GM12801 (cell line): ENCODE results near the gene ATRIP.

Experiments
- TF ChIP-seq, protein P1 (sequence below): IDR thresholded peaks from one replicate; pipeline ENCODE4 v1.5.1; 2011; ENCODE audit warnings: control low read depth; ENCODE audit not compliant: insufficient read length; ENCODE audit errors: extremely low read depth

Gene ATRIP

GRCh38 chr3:48422681-48423080, 23.9 kb upstream of the ATRIP start:
- TF ChIP-seq, protein P1, sequence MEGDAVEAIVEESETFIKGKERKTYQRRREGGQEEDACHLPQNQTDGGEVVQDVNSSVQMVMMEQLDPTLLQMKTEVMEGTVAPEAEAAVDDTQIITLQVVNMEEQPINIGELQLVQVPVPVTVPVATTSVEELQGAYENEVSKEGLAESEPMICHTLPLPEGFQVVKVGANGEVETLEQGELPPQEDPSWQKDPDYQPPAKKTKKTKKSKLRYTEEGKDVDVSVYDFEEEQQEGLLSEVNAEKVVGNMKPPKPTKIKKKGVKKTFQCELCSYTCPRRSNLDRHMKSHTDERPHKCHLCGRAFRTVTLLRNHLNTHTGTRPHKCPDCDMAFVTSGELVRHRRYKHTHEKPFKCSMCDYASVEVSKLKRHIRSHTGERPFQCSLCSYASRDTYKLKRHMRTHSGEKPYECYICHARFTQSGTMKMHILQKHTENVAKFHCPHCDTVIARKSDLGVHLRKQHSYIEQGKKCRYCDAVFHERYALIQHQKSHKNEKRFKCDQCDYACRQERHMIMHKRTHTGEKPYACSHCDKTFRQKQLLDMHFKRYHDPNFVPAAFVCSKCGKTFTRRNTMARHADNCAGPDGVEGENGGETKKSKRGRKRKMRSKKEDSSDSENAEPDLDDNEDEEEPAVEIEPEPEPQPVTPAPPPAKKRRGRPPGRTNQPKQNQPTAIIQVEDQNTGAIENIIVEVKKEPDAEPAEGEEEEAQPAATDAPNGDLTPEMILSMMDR: no peak

DNA sequence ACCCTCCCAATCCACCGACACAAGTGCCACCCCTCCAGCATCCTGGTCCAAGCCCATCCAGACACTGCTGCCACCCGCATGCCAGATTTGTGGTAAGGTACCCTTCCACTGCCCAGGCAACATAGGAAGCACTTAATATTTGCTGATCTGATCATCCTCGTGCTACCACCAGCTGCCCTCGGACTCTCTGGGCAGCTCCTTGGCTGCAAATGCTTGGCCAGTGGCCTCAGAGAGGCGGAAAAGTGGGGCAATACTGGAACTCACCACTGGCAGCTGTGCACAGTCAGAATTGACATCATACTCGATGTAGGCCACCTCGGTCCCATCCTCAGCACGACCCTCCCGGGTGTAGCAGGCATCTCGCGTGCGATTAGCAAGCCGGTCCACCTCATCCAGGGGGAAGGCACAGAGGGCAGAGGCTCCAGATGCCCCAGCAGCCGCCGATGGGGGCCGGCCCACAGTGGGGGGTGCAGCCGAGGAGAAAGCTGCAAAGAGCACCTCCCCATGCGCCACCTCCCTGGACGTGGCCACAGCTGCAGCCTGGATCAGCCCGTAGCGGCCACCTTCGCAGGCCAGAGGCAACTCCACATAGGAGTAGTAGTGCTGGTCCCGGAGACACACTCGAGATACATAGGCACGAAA, 23.2 kb upstream of the ATRIP start:
- TF ChIP-seq, protein P1: no peak

- TF ChIP-seq, protein P1: no peak
Observed at GRCh38 chr3:48423883-48424695, 22.4 kb upstream of the ATRIP start.

DNA sequence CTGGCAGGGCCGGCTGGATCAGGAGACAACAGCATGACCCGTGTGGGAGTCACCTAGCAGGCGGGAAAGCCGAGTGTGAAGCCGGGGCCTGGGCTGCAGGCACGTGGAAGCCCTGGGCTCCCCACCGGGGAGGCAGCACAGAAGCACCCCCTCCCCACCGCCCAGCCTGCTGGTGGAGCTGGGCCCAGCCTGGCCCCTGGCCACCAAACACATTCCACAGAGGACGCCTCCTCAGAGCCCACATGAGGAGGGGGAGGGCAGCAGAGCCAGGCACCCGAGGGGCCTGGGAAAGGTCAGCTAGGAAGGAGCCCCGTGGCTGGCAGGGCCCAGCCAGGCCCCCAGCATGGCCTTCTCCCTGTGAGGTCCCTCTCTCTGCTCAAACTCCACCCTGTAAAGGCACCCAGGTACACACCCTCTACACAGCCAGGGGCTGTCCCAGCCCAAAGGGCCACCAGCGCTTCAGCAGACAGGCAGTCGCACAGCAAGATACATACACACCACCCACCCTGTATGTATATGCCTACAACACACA, 21.2 kb upstream of the ATRIP start:
- TF ChIP-seq, protein P1: no peak

DNA sequence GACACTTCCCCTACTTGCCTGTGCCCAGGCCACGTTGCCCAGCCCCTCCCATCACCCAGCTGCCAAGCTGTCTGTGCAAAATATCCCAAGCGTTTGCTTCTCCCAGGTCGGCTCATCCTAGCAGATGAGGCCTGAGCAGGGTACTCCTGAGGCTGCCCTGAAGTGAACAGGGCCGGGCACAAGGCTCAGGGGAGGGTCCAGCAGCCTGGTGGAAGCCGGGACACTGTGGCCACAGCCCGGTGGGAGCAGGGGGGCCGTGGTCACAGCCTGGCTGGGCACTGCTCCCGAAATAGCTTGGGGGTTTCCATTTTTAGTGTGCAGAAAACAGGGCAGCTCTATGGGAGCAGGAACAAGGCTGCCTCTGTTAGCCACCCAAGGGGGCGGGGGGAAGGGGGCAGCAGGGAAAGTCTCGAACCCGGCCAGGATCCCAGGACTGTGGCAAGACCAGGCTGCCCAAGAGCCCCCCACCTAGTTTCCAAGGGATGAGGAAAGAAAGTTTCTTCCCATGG, 20.1 kb upstream of the ATRIP start:
- TF ChIP-seq, protein P1: no peak

GRCh38 chr3:48426944-48427629, 19.4 kb upstream of the ATRIP start:
- TF ChIP-seq, protein P1: no peak

DNA sequence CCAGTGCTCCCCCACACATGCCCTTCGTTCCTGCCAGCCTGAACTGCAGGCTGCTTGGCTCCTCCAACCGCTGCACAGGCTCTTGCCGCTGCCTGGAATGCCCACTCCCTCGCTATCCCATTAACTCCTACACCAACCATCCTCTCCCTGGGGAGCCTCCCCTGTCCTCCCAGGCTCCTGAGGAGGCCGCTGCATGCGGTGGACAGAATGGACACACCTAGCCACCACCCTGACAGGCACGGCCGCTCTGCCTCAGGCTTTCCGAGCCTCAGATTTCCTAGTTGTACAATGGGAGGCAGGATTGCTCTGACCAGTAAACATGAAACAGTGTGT, 18.9 kb upstream of the ATRIP start:
- TF ChIP-seq, protein P1: no peak
